B cell (primary cell): ENCODE results near the gene DCAF15. TPM values are rescaled to one million over a fixed set of nuclear protein-coding genes. Genes with fewer than 3 reads are reported as not detected.

Experiments used
- ATAC-seq: fragments of 200-7000 bp; cut with Tn5 transposase; one replicate; pipeline ENCODE4 v1.10.0; 2021; ENCODE audit warnings: low read depth, mild to moderate bottlenecking, moderate number of reproducible peaks, moderate library complexity
- CTCF ChIA-PET: fragments of 350-600 bp; sonication (Branson Sonifier 250); formaldehyde crosslinking; loops from one replicate; lab custom pipeline; 2021; ENCODE audit warnings: antibody characterized with exemption, inconsistent platforms; lab: Charles Lee
- POLR2A ChIA-PET: fragments of 350-600 bp; sonication (Branson Sonifier 250); formaldehyde crosslinking; loops from one replicate; lab custom pipeline; 2021; ENCODE audit warnings: antibody characterized with exemption; lab: Charles Lee
- DNase-seq: peaks from one replicate; pipeline ENCODE4 v3.0.0; 2013
- H2AFZ ChIP-seq: 2 replicates; pipeline ENCODE4 v1.6.1; 2012; ENCODE audit warnings: mild to moderate bottlenecking, low read depth, low read length; ENCODE audit not compliant: insufficient read depth, poor library complexity, severe bottlenecking
- H3K27ac ChIP-seq, 2 donors: 1 replicate in 1 of 2; 2 replicates in 1 of 2; pipeline ENCODE4 v1.5.1; 2012 to 2013; ENCODE audit warnings: low read length in 2 of 2, mild to moderate bottlenecking in 2 of 2, moderate library complexity in 1 of 2
- H3K27me3 ChIP-seq, 4 experiments: fragments of 200-600 bp in 1 of 4; sonication (generic) in 1 of 4; replicated peaks in 1 of 4; 1 replicate in 2 of 4; 2 replicates in 2 of 4; pipeline versions ENCODE4 v1.6.1 to v1.7.0; 2013 to 2016; ENCODE audit warnings: low read length in 3 of 4, mild to moderate bottlenecking in 2 of 4, mixed read lengths in 1 of 4, moderate library complexity in 1 of 4; ENCODE audit not compliant: insufficient read depth in 4 of 4, control insufficient read depth in 3 of 4; ENCODE audit errors: control extremely low read depth in 1 of 4
- H3K36me3 ChIP-seq, 2 experiments: replicated peaks in 1 of 2; 1 replicate in 1 of 2; 2 replicates in 1 of 2; pipeline versions ENCODE4 v1.6.1 to v1.7.1; 2013; ENCODE audit warnings: low read length in 1 of 2; ENCODE audit not compliant: insufficient read depth in 2 of 2, control insufficient read depth in 1 of 2; ENCODE audit errors: control extremely low read depth in 1 of 2, extremely low read depth in 1 of 2
- H3K4me1 ChIP-seq, 2 donors: fragments of 200-600 bp in 1 of 2; sonication (generic) in 1 of 2; 1 replicate in 1 of 2; 2 replicates in 1 of 2; pipeline versions ENCODE4 v1.5.1 to v1.6.1; 2013 to 2017; ENCODE audit warnings: low read length in 2 of 2; ENCODE audit not compliant: control insufficient read depth in 2 of 2, insufficient read depth in 2 of 2
- H3K4me2 ChIP-seq: replicated peaks from 2 replicates; pipeline ENCODE3; 2012; ENCODE audit warnings: mild to moderate bottlenecking, low read depth, low read length; ENCODE audit not compliant: poor library complexity, severe bottlenecking
- H3K4me3 ChIP-seq, 5 experiments: fragments of 200-600 bp in 1 of 5; sonication (generic) in 1 of 5; 1 replicate in 3 of 5; 2 replicates in 2 of 5; pipeline versions ENCODE4 v1.5.1 to v1.7.0; 2011 to 2016; ENCODE audit warnings: low read length in 4 of 5, mild to moderate bottlenecking in 4 of 5, low read depth in 2 of 5, control low read depth in 1 of 5, moderate library complexity in 1 of 5; ENCODE audit not compliant: insufficient read depth in 1 of 5; ENCODE audit errors: control extremely low read depth in 1 of 5, extremely low read depth in 1 of 5
- H3K79me2 ChIP-seq: fragments of 200-600 bp; sonication (generic); one replicate; pipeline ENCODE4 v1.6.0; 2016; ENCODE audit warnings: low read length; ENCODE audit not compliant: control insufficient read depth, insufficient read depth
- H3K9ac ChIP-seq: fragments of 200-600 bp; sonication (generic); 2 replicates; pipeline ENCODE4 v1.6.1; 2017; ENCODE audit warnings: mild to moderate bottlenecking, low read length, moderate library complexity
- H3K9me3 ChIP-seq, 3 donors: one replicate each; pipeline versions ENCODE4 v1.6.1 to v1.7.1; 2013; ENCODE audit warnings: low read length in 2 of 3; ENCODE audit not compliant: control insufficient read depth in 2 of 3, insufficient read depth in 1 of 3; ENCODE audit errors: control extremely low read depth in 1 of 3
- H4K20me1 ChIP-seq: 2 replicates; pipeline ENCODE4 v1.6.0; 2012; ENCODE audit warnings: mild to moderate bottlenecking, low read length; ENCODE audit not compliant: insufficient read depth, control insufficient read depth, poor library complexity, severe bottlenecking
- H3K27ac Mint-ChIP-seq: one replicate; pipeline ENCODE4 v1.8.0; 2021; ENCODE audit warnings: mixed read lengths
- H3K27me3 Mint-ChIP-seq: one replicate; pipeline ENCODE4 v1.8.0; 2021; ENCODE audit warnings: mixed read lengths
- H3K4me1 Mint-ChIP-seq: one replicate; pipeline ENCODE4 v1.8.0; 2021; ENCODE audit warnings: mixed read lengths
- H3K4me3 Mint-ChIP-seq: one replicate; pipeline ENCODE4 v1.8.0; 2021; ENCODE audit warnings: mixed read lengths
- H3K9me3 Mint-ChIP-seq: one replicate; pipeline ENCODE4 v1.8.0; 2022; ENCODE audit warnings: mixed read lengths; ENCODE audit not compliant: insufficient read depth
- CTCF ChIP-seq: fragments of 200-600 bp; IDR thresholded peaks from one replicate; pipeline ENCODE4 v1.8.0; 2022; ENCODE audit warnings: antibody characterized with exemption, mild to moderate bottlenecking
- EZH2 ChIP-seq: IDR thresholded peaks from 2 replicates; pipeline ENCODE4 v1.6.1; 2012; ENCODE audit warnings: borderline replicate concordance, low read depth, mild to moderate bottlenecking, moderate library complexity, low read length; ENCODE audit not compliant: insufficient read depth, poor library complexity, severe bottlenecking
- WGBS: methylation state at CpG from one replicate; pipeline ENCODE4 v1.1.5; 2013; ENCODE audit warnings: missing lambda C conversion rate; ENCODE audit not compliant: insufficient coverage; 5-methylcytosine and 5-hydroxymethylcytosine counted together
- intact Hi-C: fragments of 100-400 bp; cut with micrococcal nuclease; formaldehyde crosslinking; loops from one replicate; pipeline ENCODE4 v1.10.0; 2022
- polyA plus RNA-seq: library from polyadenylated mRNA; depleted of rRNA; stranded (reverse); fragments of >200 nt; gene quantifications from 2 replicates; pipeline ENCODE4 v1.2.3, GENCODE V29; 2012
- total RNA-seq, 2 donors: library from RNA; stranded (reverse); fragments of 120-200 nt in 1 of 2; gene quantifications; 1 replicate in 1 of 2; 2 replicates in 1 of 2; pipeline versions ENCODE4 v1.2.3 to v1.2.4, GENCODE V29; 2013 to 2022

DCAF15 gene
- total and polyA plus RNA-seq, 2 donors (not counting 1 experiment from before 2014, with no cell fraction given), result 116 to 157 TPM

- ChIA-PET POLR2A (interaction anchor here (0.6 to 3.5 kb wide), 10 partner anchors 10 to 198 kb away, joined by 3 to 42 read pairs (median 4); partner anchors contain the start of genes DCAF15, IL27RA and RFX1), CTCF (interaction anchor here (0.9 to 5.4 kb wide), 8 partner anchors 25 to 89 kb away, joined by 3 to 29 read pairs (median 6); partner anchors contain the start of genes DCAF15 and IL27RA)
- Histone ChIP-seq H3K36me3 (peaks cover 0 to 8% of the 10 kb centered on the region in 2 experiments), H3K9me3 (no peaks in the 10 kb centered on the region), H4K20me1 (no peaks in the 10 kb centered on the region), H2AFZ (no peak overlapping the region), H3K4me3 (peak overlapping the region in 1 of 5 experiments; percentile 28), H3K9ac (peak overlapping the region; percentile 48), H3K27me3 (peaks cover 0 to 4% (median 0%) of the 10 kb centered on the region in 4 experiments), H3K4me1 (peaks cover 62 to 81% of the 10 kb centered on the region in 2 donors), H3K79me2 (peaks cover 28% of the 10 kb centered on the region), H3K27ac (peak overlapping the region; percentile 95 to 99), H3K4me2 (peak overlapping the region; percentile 89)
- 66% methylated on average over 17 of the region's 25 CpGs for WGBS
- H3K27ac Mint-ChIP-seq, result peak overlapping the region; percentile 99
- TF ChIP-seq EZH2 (no peak), CTCF (no peak)
- intact Hi-C loops, result no loop called here
- H3K27me3 Mint-ChIP-seq, result no peaks in the 10 kb centered on the region
- H3K9me3 Mint-ChIP-seq, result no peaks in the 10 kb centered on the region
- H3K4me1 Mint-ChIP-seq, result peaks cover 72% of the 10 kb centered on the region
- DNase-seq (peak; percentile 87), ATAC-seq (peak; percentile 46)
- H3K4me3 Mint-ChIP-seq, result peak overlapping the region; percentile 83
Measured at GRCh38 chr19:13984875-13985741, 32.8 kb downstream of the DCAF15 start.
